IMR-90 (cell line): Measurements from ENCODE around the gene REPIN1.

Experiments used
- CEBPB ChIP-seq: IDR thresholded peaks from 2 replicates; pipeline ENCODE4 v1.6.1; 2012; ENCODE audit warnings: low read depth, low read length, improper control_type of control experiment
- CHD1 ChIP-seq: IDR thresholded peaks from 2 replicates; pipeline ENCODE4 v1.6.1; 2012; ENCODE audit warnings: low read depth, low read length, improper control_type of control experiment
- MAFK ChIP-seq: IDR thresholded peaks from 2 replicates; pipeline ENCODE4 v1.6.1; 2012; ENCODE audit warnings: low read depth, low read length, improper control_type of control experiment
- MAZ ChIP-seq: IDR thresholded peaks from 2 replicates; pipeline ENCODE4 v1.6.1; 2012; ENCODE audit warnings: low read depth, mild to moderate bottlenecking, low read length, improper control_type of control experiment, moderate library complexity, borderline replicate concordance
- MXI1 ChIP-seq: IDR thresholded peaks from 2 replicates; pipeline ENCODE4 v1.6.1; 2012; ENCODE audit warnings: low read depth, mild to moderate bottlenecking, low read length, moderate library complexity, borderline replicate concordance
- POLR2A ChIP-seq: IDR thresholded peaks from 2 replicates; pipeline ENCODE4 v1.6.1; 2012; ENCODE audit warnings: mild to moderate bottlenecking, low read depth, low read length
- RCOR1 ChIP-seq: IDR thresholded peaks from 2 replicates; pipeline ENCODE4 v1.6.1; 2012; ENCODE audit warnings: mild to moderate bottlenecking, low read length, improper control_type of control experiment; ENCODE audit not compliant: insufficient replicate concordance
- RFX5 ChIP-seq: IDR thresholded peaks from 2 replicates; pipeline ENCODE4 v1.8.0; 2012; ENCODE audit warnings: low read depth, mild to moderate bottlenecking, low read length, moderate library complexity
- TF ChIP-seq, protein P1 (sequence below): fragments of 150-350 bp; IDR thresholded peaks from 2 replicates; pipeline ENCODE4 v1.6.1; 2017; ENCODE audit warnings: mild to moderate bottlenecking, antibody characterized with exemption, low read length, low read depth
- TF ChIP-seq, protein P2 (sequence below): conservative IDR thresholded peaks from 2 replicates; pipeline ENCODE4 v1.5.1; 2012; ENCODE audit warnings: mild to moderate bottlenecking, low read depth, low read length, improper control_type of control experiment

DNA sequence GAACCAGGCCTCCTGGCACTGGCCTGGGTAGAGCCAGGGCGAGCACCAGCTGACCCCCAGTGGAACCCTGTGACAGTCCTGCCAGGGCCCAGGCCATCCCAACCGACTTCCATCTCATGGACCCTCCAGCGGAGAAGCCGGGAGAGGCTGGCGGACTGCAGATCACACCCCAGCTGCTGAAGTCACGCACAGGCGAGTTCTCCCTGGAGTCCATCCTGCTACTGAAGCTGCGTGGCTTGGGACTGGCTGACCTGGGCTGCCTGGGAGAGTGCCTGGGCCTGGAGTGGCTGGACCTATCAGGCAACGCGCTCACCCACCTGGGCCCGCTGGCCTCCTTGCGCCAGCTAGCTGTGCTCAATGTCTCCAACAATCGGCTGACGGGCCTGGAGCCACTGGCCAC lies 31.9 kb upstream of the REPIN1 start:
- TF ChIP-seq, protein P1, sequence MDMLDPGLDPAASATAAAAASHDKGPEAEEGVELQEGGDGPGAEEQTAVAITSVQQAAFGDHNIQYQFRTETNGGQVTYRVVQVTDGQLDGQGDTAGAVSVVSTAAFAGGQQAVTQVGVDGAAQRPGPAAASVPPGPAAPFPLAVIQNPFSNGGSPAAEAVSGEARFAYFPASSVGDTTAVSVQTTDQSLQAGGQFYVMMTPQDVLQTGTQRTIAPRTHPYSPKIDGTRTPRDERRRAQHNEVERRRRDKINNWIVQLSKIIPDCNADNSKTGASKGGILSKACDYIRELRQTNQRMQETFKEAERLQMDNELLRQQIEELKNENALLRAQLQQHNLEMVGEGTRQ = no peak
- TF ChIP-seq POLR2A = no peak
- no peak for TF ChIP-seq RFX5
- no peak for TF ChIP-seq MXI1
- TF ChIP-seq, protein P2, sequence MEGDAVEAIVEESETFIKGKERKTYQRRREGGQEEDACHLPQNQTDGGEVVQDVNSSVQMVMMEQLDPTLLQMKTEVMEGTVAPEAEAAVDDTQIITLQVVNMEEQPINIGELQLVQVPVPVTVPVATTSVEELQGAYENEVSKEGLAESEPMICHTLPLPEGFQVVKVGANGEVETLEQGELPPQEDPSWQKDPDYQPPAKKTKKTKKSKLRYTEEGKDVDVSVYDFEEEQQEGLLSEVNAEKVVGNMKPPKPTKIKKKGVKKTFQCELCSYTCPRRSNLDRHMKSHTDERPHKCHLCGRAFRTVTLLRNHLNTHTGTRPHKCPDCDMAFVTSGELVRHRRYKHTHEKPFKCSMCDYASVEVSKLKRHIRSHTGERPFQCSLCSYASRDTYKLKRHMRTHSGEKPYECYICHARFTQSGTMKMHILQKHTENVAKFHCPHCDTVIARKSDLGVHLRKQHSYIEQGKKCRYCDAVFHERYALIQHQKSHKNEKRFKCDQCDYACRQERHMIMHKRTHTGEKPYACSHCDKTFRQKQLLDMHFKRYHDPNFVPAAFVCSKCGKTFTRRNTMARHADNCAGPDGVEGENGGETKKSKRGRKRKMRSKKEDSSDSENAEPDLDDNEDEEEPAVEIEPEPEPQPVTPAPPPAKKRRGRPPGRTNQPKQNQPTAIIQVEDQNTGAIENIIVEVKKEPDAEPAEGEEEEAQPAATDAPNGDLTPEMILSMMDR = no peak
- no peak for TF ChIP-seq MAFK
- TF ChIP-seq CEBPB = no peak
- no peak for TF ChIP-seq CHD1
- no peak for TF ChIP-seq MAZ
- TF ChIP-seq RCOR1 = no peak
